ENCODE results near the gene NAALADL2. TPM values are rescaled to one million over a fixed set of nuclear protein-coding genes. Genes with fewer than 3 reads are reported as not detected.
"Not testable (repeated sequence)": the region's sequence is repeated elsewhere in the genome, so short reads cannot be mapped to it uniquely, and the experiment has no call there.

Gene NAALADL2
- total RNA-seq, 1 experiment from 2014 or later, result 1.6 TPM

GRCh38 chr3:175082631-175083030 is 223.5 kb downstream of the NAALADL2 start:
- Histone ChIP-seq H3K23me2 (ENCODE audit: insufficient read length, low read depth, low read length, poor library complexity, severe bottlenecking) (no peaks in the 10 kb centered on the region), H4K20me1 (ENCODE audit: control insufficient read depth, insufficient read depth, insufficient read length) (no peaks in the 10 kb centered on the region)
- no peak overlapping the region for H3K27ac Mint-ChIP-seq

GRCh38 chr3:175087128-175087527 is 228.0 kb downstream of the NAALADL2 start:
- not testable (repeated sequence) for DNase-seq; H3K9me3 Mint-ChIP-seq; H3K4me2 ChIP-seq (ENCODE audit: insufficient read depth, insufficient read length, low read length); H2BK120ac ChIP-seq (ENCODE audit: low read depth, low read length, poor library complexity, severe bottlenecking); H2BK20ac ChIP-seq (ENCODE audit: low read depth, low read length, poor library complexity, severe bottlenecking); H4K91ac ChIP-seq (ENCODE audit: insufficient read length, low read depth, low read length); H3K56ac ChIP-seq (ENCODE audit: insufficient read length, low read depth, low read length); H3K4me1 Mint-ChIP-seq; H2AFZ ChIP-seq (ENCODE audit: low read length); H3K27me3 ChIP-seq (ENCODE audit: insufficient read depth, low read length); H2BK15ac ChIP-seq (ENCODE audit: low read depth, low read length); H4K20me1 ChIP-seq (ENCODE audit: control insufficient read depth, insufficient read depth, insufficient read length); H3K27me3 Mint-ChIP-seq (ENCODE audit: low read depth); H2AK5ac ChIP-seq (ENCODE audit: insufficient read length, low read length); H3K36me3 Mint-ChIP-seq (ENCODE audit: insufficient read depth in 1 of 3, low read depth in 3 of 3); H3K18ac ChIP-seq (ENCODE audit: insufficient read length, low read depth, low read length); H3K27ac ChIP-seq (ENCODE audit: insufficient read length, low read depth, low read length); H3K79me1 ChIP-seq (ENCODE audit: insufficient read depth, low read depth, low read length, poor library complexity, severe bottlenecking); H3K23me2 ChIP-seq (ENCODE audit: insufficient read length, low read depth, low read length, poor library complexity, severe bottlenecking); H3K4me1 ChIP-seq (ENCODE audit: insufficient read depth, low read length); H3K4ac ChIP-seq (ENCODE audit: low read depth, low read length); H2BK5ac ChIP-seq (ENCODE audit: insufficient read length, low read length); H4K8ac ChIP-seq (replicated peaks; ENCODE audit: insufficient read length, low read depth, low read length); H4K5ac ChIP-seq (ENCODE audit: insufficient read length, low read depth, low read length); H3K14ac ChIP-seq (ENCODE audit: insufficient read depth, low read length); H3T11ph ChIP-seq (ENCODE audit: low read length); H3K9ac ChIP-seq (ENCODE audit: extremely low read depth, insufficient read length, low read length); H3K23ac ChIP-seq (ENCODE audit: insufficient read length, low read depth, low read length); H3K79me2 ChIP-seq (ENCODE audit: insufficient read depth, low read length); H3K4me3 Mint-ChIP-seq; H3K9me3 ChIP-seq (ENCODE audit: control insufficient read depth, low read depth, low read length); H2BK12ac ChIP-seq (ENCODE audit: insufficient read length, low read depth, low read length); H3K27ac Mint-ChIP-seq
- WGBS (ENCODE audit: extremely low coverage, insufficient read length, low lambda C conversion rate), result no CpG with 5 or more reads among the region's 19 CpGs

More at GRCh38 chr3:175082631-175083030, 223.5 kb downstream of the NAALADL2 start:
- Histone ChIP-seq H2BK15ac (ENCODE audit: low read depth, low read length) (no peak overlapping the region), H3K27ac (ENCODE audit: insufficient read length, low read depth, low read length) (no peak overlapping the region), H2BK5ac (ENCODE audit: insufficient read length, low read length) (no peak overlapping the region), H3T11ph (ENCODE audit: low read length) (no peak overlapping the region), H4K91ac (ENCODE audit: insufficient read length, low read depth, low read length) (no peak overlapping the region), H3K79me2 (ENCODE audit: insufficient read depth, low read length) (no peaks in the 10 kb centered on the region), H3K9me3 (ENCODE audit: control insufficient read depth, low read depth, low read length) (no peaks in the 10 kb centered on the region), H3K18ac (ENCODE audit: insufficient read length, low read depth, low read length) (no peak overlapping the region), H2AFZ (ENCODE audit: low read length) (no peak overlapping the region), H3K27me3 (ENCODE audit: insufficient read depth, low read length) (no peaks in the 10 kb centered on the region), H2AK5ac (ENCODE audit: insufficient read length, low read length) (no peak overlapping the region), H2BK12ac (ENCODE audit: insufficient read length, low read depth, low read length) (no peak overlapping the region), H3K79me1 (ENCODE audit: insufficient read depth, low read depth, low read length, poor library complexity, severe bottlenecking) (no peaks in the 10 kb centered on the region), H3K4me1 (ENCODE audit: insufficient read depth, low read length) (no peaks in the 10 kb centered on the region), H3K56ac (ENCODE audit: insufficient read length, low read depth, low read length) (no peak overlapping the region), H3K14ac (ENCODE audit: insufficient read depth, low read length) (no peak overlapping the region), H4K8ac (replicated peaks; ENCODE audit: insufficient read length, low read depth, low read length) (no peak overlapping the region), H3K4ac (ENCODE audit: low read depth, low read length) (no peak overlapping the region), H3K9ac (ENCODE audit: extremely low read depth, insufficient read length, low read length) (no peak overlapping the region), H2BK120ac (ENCODE audit: low read depth, low read length, poor library complexity, severe bottlenecking) (no peak overlapping the region), H4K5ac (ENCODE audit: insufficient read length, low read depth, low read length) (no peak overlapping the region), H3K23ac (ENCODE audit: insufficient read length, low read depth, low read length) (no peak overlapping the region), H3K4me2 (ENCODE audit: insufficient read depth, insufficient read length, low read length) (no peak overlapping the region), H2BK20ac (ENCODE audit: low read depth, low read length, poor library complexity, severe bottlenecking) (no peak overlapping the region)
- Mint-ChIP-seq H3K36me3 (ENCODE audit: insufficient read depth in 1 of 3, low read depth in 3 of 3) (no peaks in the 10 kb centered on the region; a peak in 1 of 7 replicates), H3K27me3 (ENCODE audit: low read depth) (no peaks in the 10 kb centered on the region), H3K9me3 (no peaks in the 10 kb centered on the region), H3K4me1 (no peaks in the 10 kb centered on the region), H3K4me3 (no peak overlapping the region)
- no peak for DNase-seq
- TF ChIP-seq CTCF (conservative IDR thresholded peaks at IDR 0.05), result no peak

Measured in H9 (cell line).